NCI-H146 treated with DMSO at 0.1 percent for 48 hours (cell line): ENCODE data around the gene RAB40B.

ENCODE experiments used
- DNase-seq: peaks from one replicate; lab custom pipeline; 2025; ENCODE audit not compliant: unreplicated experiment; lab: John Stamatoyannopoulos, UW

Gene RAB40B

DNA sequence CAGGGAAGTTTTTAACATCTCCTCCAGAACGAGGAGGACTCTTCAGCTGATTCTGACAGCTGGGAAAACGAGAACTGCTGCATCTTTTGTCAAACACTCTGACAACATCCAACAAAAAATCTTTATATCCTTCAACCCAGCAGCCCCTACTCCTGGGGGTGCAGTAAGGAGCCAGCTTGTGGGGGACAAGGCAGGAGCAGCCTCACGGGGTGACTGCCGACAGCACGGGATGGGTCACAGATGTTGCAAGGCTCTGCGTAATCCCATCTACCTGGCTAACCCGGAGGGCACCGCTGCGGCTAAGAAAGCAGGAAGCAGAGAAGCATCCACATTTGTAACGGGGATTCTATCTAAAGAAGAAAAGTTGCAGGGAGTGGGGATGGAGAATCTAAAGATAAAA is 78.9 kb downstream of the RAB40B start:
- no peak for DNase-seq

- DNase-seq = no peak
These were observed 79.3 kb downstream of the RAB40B start for GRCh38 chr17:82619211-82619610.

GRCh38 chr17:82616021-82616711 is 82.3 kb downstream of the RAB40B start:
- no peak for DNase-seq

DNA sequence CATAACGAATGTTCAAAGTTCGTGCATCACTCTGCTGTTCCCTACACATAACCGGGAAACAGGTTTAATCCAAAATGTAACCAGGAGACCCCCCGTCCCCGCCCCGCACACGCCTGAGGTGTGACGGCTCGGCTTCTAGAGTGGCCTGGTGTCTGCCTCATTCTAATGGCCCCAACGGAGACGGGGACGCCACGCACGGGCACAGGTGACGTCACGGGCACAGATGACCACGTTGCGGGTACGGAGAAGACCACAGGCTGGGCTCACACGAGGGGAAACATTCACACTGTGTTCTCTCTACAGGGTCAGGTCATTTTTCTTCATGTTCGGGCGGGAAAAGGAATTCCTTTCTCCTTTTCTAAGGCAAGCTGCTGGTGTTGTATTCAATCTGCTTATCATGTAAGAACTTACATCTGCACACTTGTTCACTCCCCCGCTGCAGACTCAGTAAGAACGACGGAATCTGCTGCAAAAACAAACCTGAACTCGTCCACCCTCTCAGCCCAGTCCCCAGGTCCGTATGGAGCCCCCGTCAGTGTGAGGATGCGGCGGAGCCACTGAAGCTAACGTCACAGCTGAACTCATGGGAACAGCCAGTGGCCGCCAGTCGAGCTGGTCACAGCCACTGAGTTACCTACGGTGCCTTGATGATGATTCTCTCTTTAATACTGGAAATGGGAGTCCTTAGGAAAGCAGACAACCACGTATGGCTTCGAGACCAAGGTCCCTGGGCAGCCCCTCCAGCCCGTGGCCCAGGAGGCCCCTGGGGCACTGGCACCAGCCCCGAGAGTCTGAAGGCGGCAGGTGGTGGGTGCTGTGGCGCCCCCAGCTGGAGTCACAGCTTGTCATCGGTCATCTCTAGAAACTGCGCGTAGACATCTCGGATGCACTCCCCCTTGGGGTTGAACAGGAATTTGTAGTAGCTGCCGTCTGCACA is 83.1 kb downstream of the RAB40B start:
- DNase-seq = no peak

DNA sequence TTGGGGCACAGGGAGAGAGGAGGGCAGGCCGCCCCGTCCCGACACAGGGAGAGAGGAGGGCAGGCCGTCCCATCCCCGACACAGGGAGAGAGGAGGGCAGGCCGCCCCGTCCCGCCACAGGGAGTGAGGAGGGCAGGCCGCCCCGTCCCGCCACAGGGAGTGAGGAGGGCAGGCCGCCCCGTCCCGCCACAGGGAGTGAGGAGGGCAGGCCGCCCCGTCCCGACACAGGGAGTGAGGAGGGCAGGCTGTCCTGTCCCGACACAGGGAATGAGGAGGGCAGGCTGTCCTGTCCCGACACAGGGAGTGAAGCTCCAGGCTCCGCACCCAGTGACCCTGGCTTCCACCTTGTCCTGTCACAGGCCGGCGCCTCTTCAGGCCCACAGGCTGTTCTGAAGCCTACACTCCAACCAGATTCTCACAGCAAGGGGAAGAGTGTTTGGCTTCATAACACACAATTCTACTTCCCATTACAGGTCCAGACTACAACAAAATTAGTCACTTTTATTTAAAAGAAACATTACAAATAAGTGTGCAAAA is 84.3 kb downstream of the RAB40B start:
- no peak for DNase-seq

DNA sequence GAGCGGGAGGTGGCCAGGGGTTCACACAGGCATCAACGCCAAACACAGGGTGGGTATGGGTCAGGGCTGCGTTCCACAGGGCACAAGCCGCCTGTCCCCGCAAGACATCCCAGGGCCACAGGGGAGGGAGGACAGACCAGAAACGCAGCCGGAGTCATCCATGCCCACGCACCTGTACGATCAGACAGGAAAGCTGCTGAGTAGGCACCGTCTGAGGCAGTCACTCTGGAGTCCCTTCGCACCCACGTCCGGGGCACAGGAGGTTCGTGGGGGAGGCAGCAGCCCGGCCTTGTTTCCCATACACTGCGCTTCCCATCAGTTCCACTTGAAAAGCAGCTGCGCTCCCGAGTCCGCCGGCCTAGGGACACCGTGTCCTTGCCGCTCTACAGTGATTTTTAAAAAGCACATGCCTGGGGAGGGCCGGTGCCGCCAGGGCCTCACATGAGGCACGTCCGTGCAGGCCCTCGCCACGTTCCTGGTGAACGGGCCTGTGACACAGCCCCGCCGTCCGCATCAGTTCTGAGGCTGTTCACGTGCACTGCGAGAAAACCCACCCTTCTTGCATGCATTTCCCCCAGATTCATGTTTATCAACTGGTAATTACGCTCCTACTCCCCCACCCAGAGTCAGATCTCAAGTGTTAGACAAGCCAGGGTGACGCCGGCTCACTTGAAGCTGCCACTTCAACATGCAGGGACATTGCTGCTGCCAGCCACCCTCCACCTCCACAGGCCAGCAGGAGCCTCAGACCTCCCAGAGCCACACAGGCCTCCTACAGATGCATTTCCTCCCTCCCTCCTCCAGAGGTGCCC is 85.0 kb downstream of the RAB40B start:
- no peak for DNase-seq

GRCh38 chr17:82611140-82612058 is 87.1 kb downstream of the RAB40B start:
- DNase-seq = no peak

DNA sequence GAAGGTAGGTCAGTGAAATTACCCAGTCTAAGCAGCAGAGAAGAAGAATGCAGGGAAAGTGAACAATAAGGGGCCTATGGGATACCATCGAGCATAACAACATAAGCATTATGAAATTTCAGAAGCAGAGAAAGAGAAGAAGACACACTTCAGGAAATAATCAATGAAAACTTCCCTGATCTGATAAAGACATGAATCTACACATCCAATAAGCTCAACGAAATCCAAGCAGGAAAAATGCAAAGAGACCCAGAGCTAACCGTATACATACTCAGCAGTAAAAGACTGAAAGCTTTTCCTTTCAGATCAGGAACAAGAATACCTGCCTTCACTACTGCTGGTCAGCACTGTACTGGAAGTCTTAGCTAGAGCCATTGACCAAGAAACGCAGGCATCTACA is 88.8 kb downstream of the RAB40B start:
- DNase-seq = no peak

GRCh38 chr17:82608816-82609215 is 89.7 kb downstream of the RAB40B start:
- no peak for DNase-seq

- DNase-seq = no peak
These were observed 92.4 kb downstream of the RAB40B start for GRCh38 chr17:82605939-82606600.
